PC-3 (cell line): ENCODE results near the gene LRSAM1. TPM values are rescaled to one million over a fixed set of nuclear protein-coding genes. Genes with fewer than 3 reads are reported as not detected.

Experiments used
- ATAC-seq: fragments of 200-7000 bp; cut with Tn5 transposase; 2 replicates; pipeline ENCODE4 v1.9.1; 2020; ENCODE audit warnings: mild to moderate bottlenecking, moderate library complexity
- BruUV-seq: library from RNA; stranded (reverse); fragments of 400-500 nt; replicated peaks from 2 replicates; lab custom pipeline; 2021; lab: Mats Ljungman, UMichigan
- CTCF ChIA-PET: fragments of 300-600 bp; sonication (Branson Sonifier 250); formaldehyde crosslinking; loops from one replicate; lab custom pipeline; 2022; ENCODE audit warnings: antibody characterized with exemption; lab: Charles Lee
- POLR2A ChIA-PET: fragments of 300-600 bp; sonication (Branson Sonifier 250); formaldehyde crosslinking; loops from one replicate; lab custom pipeline; 2022; ENCODE audit warnings: antibody characterized with exemption; ENCODE audit not compliant: unreplicated experiment; lab: Charles Lee
- DNase-seq: peaks from one replicate; pipeline ENCODE4 v3.0.0-alpha.2; 2015
- H2AFZ ChIP-seq: fragments of 300-600 bp; sonication (generic); 2 replicates; pipeline ENCODE4 v1.6.0; 2016; ENCODE audit warnings: antibody characterized with exemption, low read length
- H3F3A ChIP-seq: fragments of 300-600 bp; sonication (generic); one replicate; pipeline ENCODE4 v1.6.0; 2017; ENCODE audit warnings: antibody characterized with exemption, low read length, control low read depth, mild to moderate bottlenecking; ENCODE audit not compliant: unreplicated experiment
- H3K27ac ChIP-seq: fragments of 300-600 bp; sonication (generic); 2 replicates; pipeline ENCODE4 v1.5.1; 2016; ENCODE audit warnings: mild to moderate bottlenecking, low read length
- H3K27me3 ChIP-seq: fragments of 300-600 bp; sonication (generic); 2 replicates; pipeline ENCODE4 v1.6.1; 2016; ENCODE audit warnings: low read length, mixed read lengths
- H3K36me3 ChIP-seq: fragments of 300-600 bp; sonication (generic); 2 replicates; pipeline ENCODE4 v1.6.1; 2016; ENCODE audit warnings: low read depth, mixed run types, low read length, mixed read lengths
- H3K4me1 ChIP-seq: fragments of 300-600 bp; sonication (generic); 2 replicates; pipeline ENCODE4 v1.5.1; 2016; ENCODE audit warnings: low read length; ENCODE audit not compliant: insufficient read depth
- H3K4me2 ChIP-seq: fragments of 300-600 bp; sonication (generic); 2 replicates; pipeline ENCODE4 v1.6.0; 2016; ENCODE audit warnings: low read length
- H3K4me3 ChIP-seq: fragments of 300-600 bp; sonication (generic); 2 replicates; pipeline ENCODE4 v1.5.1; 2016; ENCODE audit warnings: mild to moderate bottlenecking, low read length, mixed read lengths
- H3K79me2 ChIP-seq: fragments of 300-600 bp; sonication (generic); 2 replicates; pipeline ENCODE4 v1.6.1; 2017; ENCODE audit warnings: low read length, mixed read lengths
- H3K9ac ChIP-seq: fragments of 300-600 bp; sonication (generic); 2 replicates; pipeline ENCODE4 v1.6.0; 2016; ENCODE audit warnings: mild to moderate bottlenecking, low read length
- H3K9me2 ChIP-seq: fragments of 300-600 bp; sonication (generic); replicated peaks from 2 replicates; pipeline ENCODE4 v1.6.1; 2016; ENCODE audit warnings: mixed run types, low read length, mixed read lengths
- H3K9me3 ChIP-seq: fragments of 300-600 bp; sonication (generic); 2 replicates; pipeline ENCODE4 v1.6.1; 2016; ENCODE audit warnings: low read length, mixed read lengths
- H4K20me1 ChIP-seq: fragments of 300-600 bp; sonication (generic); 2 replicates; pipeline ENCODE4 v1.6.1; 2016; ENCODE audit warnings: low read length, mixed read lengths
- EZH2 ChIP-seq: fragments of 300-600 bp; sonication (generic); IDR thresholded peaks from one replicate; pipeline ENCODE4 v1.6.1; 2017; ENCODE audit warnings: antibody characterized with exemption, mild to moderate bottlenecking, low read length; ENCODE audit not compliant: unreplicated experiment
- EZH2phosphoT487 ChIP-seq: fragments of 300-600 bp; sonication (generic); IDR thresholded peaks from 2 replicates; pipeline ENCODE4 v1.6.1; 2018; ENCODE audit warnings: mild to moderate bottlenecking, antibody characterized with exemption, low read length, borderline replicate concordance
- intact Hi-C: fragments of 100-400 bp; cut with micrococcal nuclease; formaldehyde crosslinking; loops from 2 replicates; pipeline ENCODE4 v1.9.0; 2023
- total RNA-seq: library from RNA; depleted of rRNA; stranded (reverse); fragments of >200 nt; gene quantifications from 2 replicates; pipeline ENCODE4 v1.2.3, GENCODE V29; 2014
- TF ChIP-seq, protein P1 (sequence below): fragments of 300-600 bp; sonication (generic); conservative IDR thresholded peaks from 2 replicates; pipeline ENCODE4 v1.5.1; 2017; ENCODE audit warnings: antibody characterized with exemption, low read depth, mild to moderate bottlenecking, low read length

Gene LRSAM1
- total RNA-seq, 1 experiment from 2014 or later, result 9.6 TPM

DNA sequence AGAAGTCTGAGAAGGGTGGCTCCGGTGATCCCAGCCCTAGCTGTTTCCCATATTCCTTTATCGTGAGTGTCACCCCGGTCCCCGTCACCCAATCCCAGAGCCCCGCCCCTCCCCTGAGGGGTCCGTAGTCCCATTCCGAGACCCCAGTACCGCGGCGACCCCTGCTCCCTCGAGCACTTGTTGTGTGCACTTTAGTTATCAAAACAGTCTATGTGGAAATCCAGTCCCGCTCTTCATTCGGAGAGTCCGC, 223 bp downstream of the LRSAM1 start:
- intact Hi-C loops, result loop anchor here (1.0 kb wide), 1 partner anchor 27 kb away; the partner anchor contains the start of gene ZNF79

GRCh38 chr9:127451858-127452656, 747 bp downstream of the LRSAM1 start:
- intact Hi-C loops, result loop anchor here (1.0 kb wide), 1 partner anchor 28 kb away; the partner anchor contains the start of gene ZNF79
- Histone ChIP-seq H3K4me2 (peak overlapping the region; percentile 99), H3K27ac (peak overlapping the region; percentile 78), H3K79me2 (peaks cover 46% of the 10 kb centered on the region), H3K27me3 (no peaks in the 10 kb centered on the region), H3K4me1 (peaks cover 15% of the 10 kb centered on the region), H4K20me1 (peaks cover 39% of the 10 kb centered on the region), H3F3A (no peaks in the 10 kb centered on the region), H3K9me2 (no peaks in the 10 kb centered on the region), H3K36me3 (peaks cover 32% of the 10 kb centered on the region), H3K4me3 (peak overlapping the region; percentile 84), H3K9me3 (no peaks in the 10 kb centered on the region), H3K9ac (peak overlapping the region; percentile 98), H2AFZ (peak overlapping the region; percentile 88)
- TF ChIP-seq, protein P1, sequence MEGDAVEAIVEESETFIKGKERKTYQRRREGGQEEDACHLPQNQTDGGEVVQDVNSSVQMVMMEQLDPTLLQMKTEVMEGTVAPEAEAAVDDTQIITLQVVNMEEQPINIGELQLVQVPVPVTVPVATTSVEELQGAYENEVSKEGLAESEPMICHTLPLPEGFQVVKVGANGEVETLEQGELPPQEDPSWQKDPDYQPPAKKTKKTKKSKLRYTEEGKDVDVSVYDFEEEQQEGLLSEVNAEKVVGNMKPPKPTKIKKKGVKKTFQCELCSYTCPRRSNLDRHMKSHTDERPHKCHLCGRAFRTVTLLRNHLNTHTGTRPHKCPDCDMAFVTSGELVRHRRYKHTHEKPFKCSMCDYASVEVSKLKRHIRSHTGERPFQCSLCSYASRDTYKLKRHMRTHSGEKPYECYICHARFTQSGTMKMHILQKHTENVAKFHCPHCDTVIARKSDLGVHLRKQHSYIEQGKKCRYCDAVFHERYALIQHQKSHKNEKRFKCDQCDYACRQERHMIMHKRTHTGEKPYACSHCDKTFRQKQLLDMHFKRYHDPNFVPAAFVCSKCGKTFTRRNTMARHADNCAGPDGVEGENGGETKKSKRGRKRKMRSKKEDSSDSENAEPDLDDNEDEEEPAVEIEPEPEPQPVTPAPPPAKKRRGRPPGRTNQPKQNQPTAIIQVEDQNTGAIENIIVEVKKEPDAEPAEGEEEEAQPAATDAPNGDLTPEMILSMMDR, result no peak
- TF ChIP-seq EZH2 (no peak), EZH2phosphoT487 (no peak)
- ChIA-PET POLR2A (interaction anchor here (0.6 to 1.0 kb wide), 3 partner anchors 28 to 56 kb away, joined by 3 read pairs; partner anchors contain the start of genes SLC2A8 and ZNF79), CTCF (interaction anchor here (0.6 kb wide), 1 partner anchor 64 kb away, joined by 3 read pairs; no protein-coding TSS in a partner anchor)
- BruUV-seq, result no TSS peak
- peak; percentile 53 for DNase-seq
- peak; percentile 39 for ATAC-seq

More for the DNA sequence above, 223 bp downstream of the LRSAM1 start:
- Histone ChIP-seq H3K27ac (peak overlapping the region; percentile 78), H4K20me1 (peaks cover 44% of the 10 kb centered on the region), H3K36me3 (peaks cover 38% of the 10 kb centered on the region), H3K79me2 (peaks cover 46% of the 10 kb centered on the region), H3K4me2 (peak overlapping the region; percentile 99), H3K4me3 (peak overlapping the region; percentile 84), H3K9me2 (no peaks in the 10 kb centered on the region), H3K27me3 (no peaks in the 10 kb centered on the region), H3F3A (peaks cover 5% of the 10 kb centered on the region), H3K4me1 (peaks cover 13% of the 10 kb centered on the region), H3K9ac (peak overlapping the region; percentile 98), H3K9me3 (no peaks in the 10 kb centered on the region), H2AFZ (peak overlapping the region; percentile 88)
- TF ChIP-seq, protein P1, result no peak
- TF ChIP-seq EZH2phosphoT487 (no peak), EZH2 (no peak)
- ATAC-seq (no peak), DNase-seq (no peak)
- BruUV-seq, result TSS peak; percentile 49
- CTCF ChIA-PET, result interaction anchor here (0.6 kb wide), 1 partner anchor 63 kb away, joined by 3 read pairs; no protein-coding TSS in a partner anchor
- POLR2A ChIA-PET, result interaction anchor here (0.6 to 1.0 kb wide), 2 partner anchors 27 to 55 kb away, joined by 3 read pairs; partner anchors contain the start of gene ZNF79
